HG03521 (cell line): ENCODE measurements around the gene WDR37.

Experiments used
- ATAC-seq: cut with Tn5 transposase; IDR thresholded peaks from one replicate; pipeline ENCODE4 v1.9.1; 2021; ENCODE audit warnings: mild to moderate bottlenecking, moderate library complexity; ENCODE audit not compliant: unreplicated experiment

Gene WDR37

DNA sequence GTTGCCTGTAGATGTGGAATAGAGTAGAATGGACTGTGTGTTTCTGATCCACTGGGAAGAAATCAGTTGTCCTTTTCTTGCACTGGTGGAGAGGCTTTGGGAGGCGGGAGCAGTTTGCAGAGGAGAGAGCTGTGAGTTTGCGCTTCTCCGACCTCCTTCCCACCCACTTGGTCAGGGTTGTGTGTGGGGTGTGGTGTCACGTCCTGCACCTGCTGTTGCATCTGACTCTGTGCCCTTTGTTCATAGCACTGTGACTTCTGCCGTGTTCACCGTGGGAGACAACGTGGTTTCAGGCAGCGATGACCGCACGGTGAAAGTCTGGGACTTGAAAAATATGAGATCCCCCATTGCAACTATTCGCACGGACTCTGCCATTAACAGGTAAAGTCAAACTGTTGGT, 67.8 kb downstream of the WDR37 start:
- ATAC-seq, result no peak

DNA sequence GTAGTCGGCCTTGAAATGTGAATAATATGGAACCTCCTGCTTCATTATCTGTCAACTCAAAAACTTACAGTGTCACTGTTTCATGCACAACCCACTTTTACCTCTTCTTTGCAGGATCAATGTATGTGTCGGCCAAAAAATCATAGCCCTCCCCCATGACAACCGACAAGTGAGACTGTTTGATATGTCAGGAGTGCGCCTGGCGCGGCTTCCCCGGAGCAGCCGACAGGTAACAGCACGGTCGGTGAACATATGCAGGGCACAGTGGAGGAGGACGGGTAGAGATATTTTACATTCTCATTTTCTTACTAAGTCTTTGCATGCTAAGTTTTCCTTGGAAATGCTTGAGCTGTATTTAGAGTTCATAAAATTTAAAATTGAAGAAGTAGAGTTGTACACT, 68.6 kb downstream of the WDR37 start:
- no peak for ATAC-seq

DNA sequence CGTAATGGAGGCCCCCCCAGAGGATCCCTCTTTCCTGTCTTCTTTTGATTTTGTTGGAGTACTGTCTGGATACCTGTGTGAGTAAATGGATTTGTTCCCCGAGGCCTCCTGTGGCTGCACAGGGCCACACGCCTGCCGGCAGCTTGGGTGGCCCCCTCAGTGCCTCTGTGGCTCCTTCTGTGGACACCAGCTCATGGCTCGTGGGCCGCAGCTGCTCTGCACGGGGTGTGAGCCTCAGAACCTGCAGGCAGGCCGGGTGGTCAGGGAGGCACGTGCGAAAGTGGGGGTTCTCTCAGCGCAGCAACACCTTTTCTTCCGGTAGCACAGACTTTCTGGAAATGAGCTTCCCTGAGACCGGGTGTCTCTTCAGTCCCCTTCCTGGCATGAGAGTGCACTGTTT, 70.3 kb downstream of the WDR37 start:
- no peak for ATAC-seq

DNA sequence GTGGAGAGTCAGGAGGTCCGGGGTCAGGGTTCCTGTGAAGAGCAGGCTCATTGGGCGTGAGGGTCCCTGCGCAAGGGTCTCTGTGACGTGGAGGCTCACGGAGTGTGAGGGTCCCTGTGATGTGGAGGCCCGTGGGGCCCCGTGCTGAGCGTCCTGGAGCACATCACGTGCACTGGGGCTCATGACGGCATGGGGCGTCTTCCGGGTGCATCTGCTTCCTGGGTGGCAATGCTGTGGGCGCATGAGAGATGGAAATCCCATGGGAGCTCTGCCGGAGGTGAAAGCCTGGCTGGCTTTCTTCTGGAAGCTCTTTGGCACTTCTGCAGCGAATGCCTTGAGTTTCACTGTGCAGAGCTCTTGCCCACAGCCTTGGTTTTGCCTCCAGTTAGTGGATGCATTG, 71.4 kb downstream of the WDR37 start:
- no peak for ATAC-seq

DNA sequence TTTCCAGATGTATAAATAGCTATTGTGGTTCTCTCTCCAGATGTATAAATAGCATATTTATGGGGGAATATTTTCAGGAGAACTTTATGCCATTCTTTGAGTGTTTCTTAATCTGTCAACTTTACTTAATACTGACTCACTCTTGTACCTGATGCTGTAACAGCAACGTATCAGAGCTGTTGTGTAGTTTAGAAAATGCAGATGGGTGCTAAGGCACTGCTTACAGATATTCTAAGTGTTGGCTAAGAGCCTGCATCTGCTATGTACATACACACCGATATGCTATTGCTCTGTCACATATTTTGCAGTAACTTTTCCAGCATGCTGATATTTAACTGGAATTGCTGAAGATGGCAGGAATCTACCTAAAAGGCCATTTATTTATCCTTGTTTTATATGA, 71.9 kb downstream of the WDR37 start:
- ATAC-seq, result no peak

DNA sequence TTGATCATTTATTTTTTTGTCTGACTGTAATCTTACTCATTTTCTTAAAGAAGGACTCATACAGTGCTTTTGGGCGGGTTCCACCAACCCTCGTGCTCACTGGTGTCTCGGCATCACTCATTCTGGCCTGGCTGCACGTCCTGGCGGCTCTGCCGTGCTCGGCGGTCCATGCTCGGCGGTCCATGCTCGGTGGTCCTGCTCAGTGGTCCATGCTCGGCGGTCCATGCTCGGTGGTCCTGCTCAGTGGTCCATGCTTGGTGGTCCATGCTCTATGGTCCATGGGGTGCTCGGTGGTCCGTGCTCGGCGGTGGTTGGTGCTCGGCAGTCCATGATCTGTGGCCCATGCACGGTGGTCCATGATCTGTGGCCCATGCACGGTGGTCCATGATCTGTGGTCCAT, 72.5 kb downstream of the WDR37 start:
- no peak for ATAC-seq

DNA sequence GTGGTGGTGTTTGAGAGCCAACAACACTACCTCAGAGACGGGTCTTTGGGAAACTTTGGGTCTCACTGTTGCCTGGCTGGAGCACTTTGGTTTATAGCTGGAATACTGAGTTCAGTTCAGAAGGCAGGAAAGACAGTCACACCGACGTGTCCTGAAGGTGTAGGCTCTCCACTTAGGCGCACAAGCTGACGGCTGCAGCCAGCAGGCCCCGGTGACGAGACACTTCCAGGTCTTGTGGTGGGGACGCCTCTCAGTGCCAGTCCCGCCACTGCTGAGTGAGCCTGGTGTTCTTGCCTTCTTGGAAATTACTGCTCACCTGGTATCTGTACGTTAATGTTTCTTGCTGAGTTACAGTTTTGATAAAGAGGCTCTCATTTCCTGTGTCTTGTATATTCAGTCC, 74.0 kb downstream of the WDR37 start:
- ATAC-seq, result no peak

DNA sequence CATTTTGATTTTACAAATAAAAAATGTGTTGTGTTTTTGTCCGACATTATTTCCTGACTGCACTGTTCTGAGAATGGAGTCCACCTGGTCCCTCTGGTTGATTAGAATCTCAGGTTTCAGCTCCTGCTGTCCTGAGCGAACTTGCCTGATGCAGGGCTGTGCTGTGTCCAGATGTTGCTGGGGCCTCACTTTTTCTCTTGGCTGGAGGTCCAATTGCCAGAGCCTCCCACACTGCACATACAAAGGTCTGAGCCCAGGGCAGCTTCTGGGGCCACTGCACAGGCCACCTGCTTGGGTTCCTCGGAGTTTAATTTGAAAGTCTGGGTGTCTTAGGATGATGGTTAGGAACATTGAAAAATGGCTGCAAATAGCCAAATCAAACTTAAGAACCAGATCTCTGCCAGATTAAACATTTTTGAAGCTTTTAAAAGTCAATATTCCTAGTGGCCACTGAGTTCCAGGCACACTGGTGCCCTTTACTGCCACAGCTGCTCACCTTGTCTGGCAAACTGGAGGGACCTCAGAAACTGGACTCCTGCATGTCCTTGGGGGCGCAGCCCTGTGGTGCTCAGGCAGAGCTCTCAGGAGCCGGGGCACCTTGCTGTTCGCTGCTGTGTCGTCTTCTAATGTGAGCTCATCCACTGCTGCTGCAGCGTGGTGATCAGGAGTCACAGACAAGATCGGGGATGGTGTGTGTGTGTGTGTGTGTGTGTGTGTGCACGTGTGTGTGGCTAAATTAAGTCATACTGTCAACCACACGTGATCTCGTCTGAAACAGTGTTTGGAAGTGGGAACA, 75.0 kb downstream of the WDR37 start:
- ATAC-seq, result no peak

DNA sequence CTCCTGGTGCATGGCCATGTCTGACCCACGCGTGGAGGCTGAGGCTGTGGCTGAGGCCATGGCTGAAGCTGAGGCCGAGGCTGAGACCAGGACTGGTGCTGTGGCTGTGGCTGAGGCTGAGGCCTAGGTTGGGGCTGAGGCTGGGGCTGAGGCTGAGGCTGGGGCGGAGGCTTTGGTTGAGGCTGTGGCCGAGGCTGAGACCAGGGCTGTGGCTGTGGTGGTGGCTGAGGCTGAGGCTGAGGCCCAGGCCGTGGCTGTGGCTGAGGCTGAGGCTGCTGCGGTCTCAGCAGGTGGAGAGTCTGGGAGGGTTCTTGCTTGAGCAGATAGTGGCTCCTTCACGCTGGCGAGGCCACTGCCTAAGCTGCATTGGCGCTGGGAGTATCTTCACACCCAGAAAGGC, 76.4 kb downstream of the WDR37 start:
- ATAC-seq, result no peak

DNA sequence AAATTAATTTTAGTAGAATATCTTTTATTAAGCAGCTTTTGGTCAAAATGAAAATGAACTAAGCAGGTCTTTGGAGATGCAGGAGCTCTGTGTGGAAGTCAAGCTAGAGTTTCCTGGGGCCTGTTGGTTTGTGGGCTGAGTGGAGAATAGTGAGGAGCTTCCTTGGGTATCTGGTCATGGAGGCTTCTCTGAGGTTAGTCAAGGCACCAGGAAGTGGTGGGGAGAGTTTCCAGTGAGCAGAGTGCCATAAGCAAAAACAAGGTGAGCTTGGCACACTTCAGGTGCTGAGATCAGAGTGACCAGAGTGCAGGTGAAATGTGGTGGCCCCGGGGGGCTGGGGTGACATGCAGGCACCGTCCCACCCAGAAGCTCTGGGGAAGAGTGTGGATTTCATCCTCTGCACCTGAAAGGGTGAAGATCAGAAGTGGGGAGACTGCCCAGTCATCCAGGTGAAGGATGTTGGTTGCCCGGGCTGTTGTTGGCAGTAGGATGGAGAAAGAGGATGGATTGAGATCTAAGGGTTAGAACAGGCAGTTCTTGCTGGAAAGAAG, 77.4 kb downstream of the WDR37 start:
- no peak for ATAC-seq

DNA sequence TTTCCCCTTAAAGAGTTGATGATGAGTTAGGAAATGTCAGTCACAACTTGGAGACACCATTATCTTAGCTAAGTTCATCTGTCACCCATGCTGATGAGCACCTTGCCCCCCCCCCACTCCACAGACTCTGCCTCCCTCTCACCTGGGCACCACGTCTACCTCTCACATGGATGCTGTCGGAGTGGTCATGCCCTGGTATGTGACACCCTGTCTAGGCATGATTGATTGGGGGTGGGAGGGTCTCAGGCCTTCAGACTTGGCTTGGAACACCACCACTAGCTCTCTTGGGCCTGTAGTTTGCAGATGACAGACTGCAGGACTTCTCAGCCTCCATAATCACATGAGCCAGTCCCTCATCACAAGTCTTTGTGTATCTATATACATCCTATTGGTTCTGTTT, 78.0 kb downstream of the WDR37 start:
- no peak for ATAC-seq

DNA sequence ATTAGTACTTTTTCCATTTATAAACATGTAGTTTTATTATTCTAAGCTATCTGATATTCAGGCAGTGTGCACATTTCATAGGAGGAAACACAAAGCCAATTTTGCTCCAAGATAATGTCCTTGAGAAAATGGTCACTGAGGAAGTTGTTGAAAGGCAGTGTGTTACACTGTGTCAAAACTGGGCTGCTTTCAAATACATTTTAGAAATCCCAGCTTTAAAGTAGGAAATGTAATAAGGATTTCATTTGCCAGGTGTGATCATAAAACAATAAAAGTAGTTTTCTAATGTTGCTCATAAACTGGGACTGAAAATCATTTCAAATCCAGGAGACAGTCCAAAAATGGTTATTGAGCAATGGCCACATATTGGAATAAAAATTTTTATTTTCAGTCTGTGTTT, 80.1 kb downstream of the WDR37 start:
- ATAC-seq, result no peak

DNA sequence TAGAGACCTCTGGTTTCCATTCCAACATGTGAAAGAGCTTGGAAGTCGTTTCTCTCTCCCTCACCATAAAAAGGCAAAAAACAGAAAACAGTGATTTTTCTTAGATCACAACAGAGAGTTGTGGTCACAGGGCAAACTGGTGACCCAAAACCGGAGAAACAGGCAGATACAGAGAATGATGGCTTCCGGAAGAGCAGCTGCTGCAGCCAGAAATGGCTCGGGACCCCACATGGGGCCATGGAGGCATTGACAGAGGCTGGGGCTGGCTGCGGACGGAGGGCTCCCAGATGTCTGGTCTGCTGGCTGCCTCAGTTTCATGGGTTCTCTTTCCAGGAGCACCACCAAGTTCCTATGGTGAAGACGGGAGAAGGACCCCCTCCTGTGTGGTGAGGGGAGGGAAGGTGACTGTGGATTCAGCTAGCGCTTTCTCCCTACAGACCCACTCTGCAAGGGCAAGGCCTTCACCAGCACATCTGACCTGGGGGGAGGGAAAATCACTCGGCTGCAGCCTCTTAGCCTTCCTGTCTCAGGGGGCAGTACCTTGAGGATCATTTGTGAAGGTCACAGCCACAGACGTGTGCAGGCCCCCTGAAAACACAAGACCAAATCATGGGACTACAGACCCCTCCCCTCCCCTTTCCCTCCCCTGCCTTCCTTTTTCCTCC, 81.4 kb downstream of the WDR37 start:
- ATAC-seq, result no peak

DNA sequence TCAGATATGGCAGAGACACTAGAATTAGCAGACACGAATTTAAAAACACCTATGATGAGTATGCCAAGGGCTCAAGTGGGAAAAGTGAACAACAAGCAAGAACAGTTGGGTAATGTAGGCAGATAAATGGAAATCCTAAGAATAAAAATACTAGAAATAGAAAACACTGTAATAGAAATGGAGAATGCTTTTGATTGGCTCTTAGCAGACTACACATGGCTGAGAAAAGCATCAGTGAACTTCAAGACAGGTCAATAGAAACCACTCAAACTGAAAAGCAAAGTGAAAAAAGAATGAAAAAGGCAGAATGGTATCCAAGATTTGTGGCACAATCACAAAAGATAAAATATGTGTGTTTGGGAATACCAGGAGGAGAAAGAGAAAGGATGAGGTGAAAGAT, 82.3 kb downstream of the WDR37 start:
- no peak for ATAC-seq

DNA sequence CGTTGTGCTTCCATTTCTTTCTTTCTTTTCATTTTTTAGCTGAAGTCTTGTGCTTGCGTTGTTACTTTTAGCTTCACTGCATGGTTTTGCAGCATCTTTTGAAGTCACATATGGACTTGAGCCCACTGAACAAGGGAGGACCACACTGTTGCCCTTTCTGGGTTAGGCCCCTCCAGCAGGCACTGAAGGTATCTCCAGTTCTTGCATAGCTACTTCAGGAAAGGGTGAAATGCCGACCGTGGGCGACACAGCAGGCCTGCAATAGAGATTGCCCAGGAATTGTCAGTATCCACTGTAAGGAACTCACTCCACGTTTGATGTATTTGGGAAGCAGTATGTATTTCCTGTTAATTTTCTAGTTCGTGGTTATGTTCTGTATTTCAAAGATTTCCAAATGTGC, 85.1 kb downstream of the WDR37 start:
- no peak for ATAC-seq

DNA sequence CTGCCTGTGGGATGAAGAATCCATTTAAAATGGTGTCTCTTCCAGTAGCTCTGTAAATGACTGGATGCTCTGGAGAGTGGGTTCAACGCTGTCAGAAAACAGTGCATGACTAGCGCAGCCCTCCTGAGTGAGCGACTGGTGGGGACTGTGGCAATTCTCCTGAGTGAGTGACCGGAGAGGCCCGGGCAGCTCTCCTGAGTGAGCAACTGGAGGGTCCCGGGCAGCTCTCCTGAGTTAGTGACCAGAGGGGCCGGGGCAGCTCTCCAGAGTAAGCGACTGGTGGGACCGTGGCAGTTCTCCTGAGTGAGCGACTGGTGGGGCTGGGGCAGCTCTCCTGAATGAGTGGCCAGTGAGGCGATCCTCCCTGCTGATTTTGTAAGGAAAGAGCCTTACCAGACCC, 85.5 kb downstream of the WDR37 start:
- ATAC-seq, result no peak

DNA sequence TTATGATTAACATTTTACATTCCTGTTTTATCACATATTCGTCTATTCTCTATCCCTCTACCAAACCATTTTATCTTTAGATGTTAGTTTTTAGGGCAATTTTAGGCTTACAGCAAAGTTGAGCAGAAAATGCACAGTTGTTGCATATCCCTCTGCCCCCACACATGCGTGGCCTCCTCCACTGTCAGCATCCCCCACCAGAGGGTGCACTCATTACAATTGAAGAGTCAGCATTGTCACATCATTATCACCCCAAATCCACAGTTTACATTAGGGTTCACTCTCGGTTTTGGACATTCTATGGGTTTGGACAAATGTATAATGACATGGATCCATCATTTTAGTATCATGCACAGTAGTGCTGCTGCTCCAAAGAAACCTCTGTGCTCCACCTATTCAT, 86.4 kb downstream of the WDR37 start:
- ATAC-seq, result no peak

DNA sequence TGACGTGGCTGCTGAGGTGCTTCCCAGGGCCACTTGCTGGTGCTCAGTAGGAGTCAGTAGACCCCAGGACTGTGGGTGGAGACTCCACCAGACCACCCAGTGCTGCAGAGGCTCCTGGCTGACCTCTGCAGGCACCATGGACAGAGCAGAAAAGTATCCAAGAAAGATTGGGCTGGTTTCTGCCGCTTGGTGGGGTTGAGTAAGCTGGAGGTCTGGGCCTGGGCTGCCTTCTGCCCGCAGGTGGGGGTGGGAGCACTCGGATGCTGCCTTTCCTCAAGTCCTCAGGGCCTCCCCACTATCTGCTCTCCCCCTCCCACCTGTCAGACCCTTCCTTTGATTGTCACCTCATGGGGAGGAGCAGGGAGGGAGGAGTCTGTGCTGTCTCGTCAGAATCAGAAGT, 91.6 kb downstream of the WDR37 start:
- no peak for ATAC-seq

DNA sequence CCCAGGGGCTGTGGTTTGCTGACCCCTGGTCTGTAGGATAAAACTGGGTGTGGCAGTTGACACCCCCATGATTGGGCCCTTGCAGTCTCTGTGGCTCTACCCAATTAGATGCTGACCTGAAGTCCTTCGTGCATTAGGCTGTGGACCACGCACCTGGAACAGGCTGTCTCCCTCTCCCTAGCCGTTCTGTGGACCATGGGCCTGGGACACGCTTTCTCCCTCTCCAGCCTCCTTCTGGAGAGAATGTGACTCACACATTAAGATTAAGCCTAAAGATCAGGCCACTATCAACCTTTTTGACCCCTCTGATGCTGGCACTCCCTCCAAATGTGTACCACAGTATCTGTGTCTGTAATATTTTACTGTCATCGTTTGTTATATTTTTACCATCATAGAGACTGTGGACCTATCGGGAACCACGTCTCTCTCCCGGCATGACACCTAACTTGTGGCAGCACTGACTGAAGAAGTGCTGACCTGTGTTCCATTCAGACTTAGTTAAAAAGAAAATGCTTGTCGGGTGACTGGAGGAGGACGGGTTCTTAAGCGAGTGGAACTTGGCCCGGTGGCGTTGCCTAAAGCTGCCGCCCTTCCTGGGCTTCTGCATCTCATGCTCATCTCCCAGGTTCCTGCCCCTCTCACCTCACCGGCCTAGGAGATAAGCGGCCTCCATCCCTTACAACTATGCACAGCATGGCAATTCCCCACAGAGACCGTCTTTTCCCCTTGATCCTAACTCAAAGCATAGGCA, 92.8 kb downstream of the WDR37 start:
- no peak for ATAC-seq

DNA sequence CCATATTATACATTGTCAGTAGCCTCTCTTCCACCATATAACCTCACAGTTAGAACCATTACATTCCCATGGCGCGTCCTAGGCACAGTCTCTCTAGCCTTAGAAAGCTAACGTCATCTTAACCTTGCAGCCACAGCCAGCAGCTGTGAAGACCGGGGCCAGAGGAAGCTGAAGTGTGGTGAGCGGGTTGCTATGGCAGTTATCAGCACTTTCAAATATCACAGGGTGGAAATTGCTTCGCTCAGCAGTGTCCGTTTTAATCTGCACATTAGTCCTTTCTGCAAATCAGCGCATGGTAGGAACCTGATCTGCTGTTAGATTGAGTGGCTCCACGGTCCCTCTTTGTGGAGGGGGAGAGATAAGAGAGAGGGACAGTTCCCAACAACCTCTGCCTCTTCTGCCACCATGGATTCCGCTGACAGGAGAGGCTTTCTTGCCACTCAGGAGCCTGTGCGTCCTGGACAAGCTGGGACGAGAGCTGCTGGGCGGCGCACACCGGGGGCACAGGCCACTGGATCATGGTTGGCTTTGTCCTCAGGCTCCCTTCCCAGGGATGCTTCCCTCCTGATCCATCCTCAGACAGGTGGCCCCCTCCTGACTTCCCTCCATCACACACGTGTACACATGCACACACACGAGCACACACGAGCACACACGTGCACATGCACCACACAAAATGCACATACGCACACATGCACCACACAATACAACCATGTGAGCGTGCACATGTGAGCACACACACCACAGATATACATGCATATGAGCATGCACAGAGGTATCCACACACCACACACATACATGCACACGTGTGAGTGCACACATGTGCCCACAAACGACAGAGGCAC, 93.8 kb downstream of the WDR37 start:
- ATAC-seq, result no peak

DNA sequence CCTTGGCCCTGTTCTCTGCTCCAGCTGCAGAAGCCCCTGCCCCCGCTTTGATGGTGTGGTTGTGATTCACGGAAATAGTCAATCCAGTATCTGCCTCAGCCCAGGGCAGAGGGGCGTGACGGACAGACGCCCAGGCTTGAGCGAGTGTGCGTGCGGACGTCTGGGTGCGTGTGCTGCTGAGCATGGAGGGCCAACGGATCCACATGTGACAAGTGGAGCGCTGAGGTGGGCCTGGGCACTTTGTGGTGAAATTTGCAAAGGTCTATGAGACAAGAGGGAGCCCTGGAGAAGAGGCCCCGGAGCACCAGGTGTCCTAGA, 94.4 kb downstream of the WDR37 start:
- no peak for ATAC-seq
